HG03097 (cell line): ENCODE results near the gene GALNT14.

Source experiments
- ATAC-seq: cut with Tn5 transposase; IDR thresholded peaks from one replicate; pipeline ENCODE4 v1.9.1; 2021; ENCODE audit not compliant: unreplicated experiment, low FRiP score

The GALNT14 gene

DNA sequence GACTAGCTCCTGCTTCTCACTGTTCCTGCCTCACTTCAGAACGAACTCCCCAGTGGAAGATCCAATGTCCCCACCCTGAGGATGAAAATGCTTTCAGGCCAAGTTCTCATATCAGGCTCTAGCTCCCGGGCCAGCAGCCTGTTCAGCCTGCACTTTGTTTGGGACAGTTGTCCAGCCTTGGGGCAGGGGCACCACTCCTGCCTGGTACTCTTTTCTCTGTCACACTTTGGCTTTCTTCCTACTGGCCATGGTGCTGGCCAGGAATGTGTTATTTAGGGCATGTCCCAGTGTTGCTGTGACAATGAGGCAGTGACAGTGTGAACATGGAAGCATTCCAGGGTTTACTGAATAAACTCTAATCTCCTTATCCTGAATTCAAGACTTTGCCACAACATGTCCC, 154.1 kb downstream of the GALNT14 start:
- ATAC-seq: no peak

DNA sequence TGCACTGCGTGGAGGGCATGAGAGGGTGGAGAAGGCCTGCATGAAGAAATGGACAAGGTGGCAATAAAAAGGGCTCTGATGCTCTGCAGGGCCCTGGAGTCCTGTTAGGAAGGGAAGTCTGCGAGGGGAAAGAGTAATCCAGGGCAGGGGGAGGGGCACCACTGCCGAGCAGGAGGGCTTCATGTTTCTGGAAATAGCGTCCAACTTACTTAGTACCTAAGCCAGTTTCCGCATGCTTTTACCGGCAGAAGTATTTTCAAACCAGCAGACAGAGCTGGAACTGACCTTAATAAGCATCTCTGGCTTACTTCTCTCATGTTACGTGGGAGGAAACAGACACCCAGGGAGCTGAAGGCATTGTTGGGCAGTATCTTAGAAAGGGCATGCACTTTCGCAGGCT, 156.7 kb downstream of the GALNT14 start:
- no peak for ATAC-seq

DNA sequence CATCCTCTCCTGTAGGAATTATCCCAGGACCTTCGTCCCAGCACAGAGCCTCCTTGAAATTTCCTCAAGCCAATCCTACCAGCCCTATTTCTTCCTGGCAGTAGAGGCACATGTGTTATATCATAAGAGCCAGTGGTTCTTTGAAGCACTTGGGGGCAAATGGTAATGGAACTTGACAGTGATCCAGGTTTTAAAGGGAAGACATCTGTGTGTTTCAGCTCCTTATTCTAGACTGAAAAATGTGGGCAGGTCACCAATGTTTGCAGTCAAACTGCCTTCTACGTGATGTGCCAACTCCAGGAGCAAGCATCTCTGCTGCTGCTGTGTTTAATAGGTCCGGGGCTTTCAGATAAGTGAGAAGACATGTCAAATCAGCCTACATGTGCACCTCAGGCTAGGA, 157.1 kb downstream of the GALNT14 start:
- ATAC-seq: no peak

DNA sequence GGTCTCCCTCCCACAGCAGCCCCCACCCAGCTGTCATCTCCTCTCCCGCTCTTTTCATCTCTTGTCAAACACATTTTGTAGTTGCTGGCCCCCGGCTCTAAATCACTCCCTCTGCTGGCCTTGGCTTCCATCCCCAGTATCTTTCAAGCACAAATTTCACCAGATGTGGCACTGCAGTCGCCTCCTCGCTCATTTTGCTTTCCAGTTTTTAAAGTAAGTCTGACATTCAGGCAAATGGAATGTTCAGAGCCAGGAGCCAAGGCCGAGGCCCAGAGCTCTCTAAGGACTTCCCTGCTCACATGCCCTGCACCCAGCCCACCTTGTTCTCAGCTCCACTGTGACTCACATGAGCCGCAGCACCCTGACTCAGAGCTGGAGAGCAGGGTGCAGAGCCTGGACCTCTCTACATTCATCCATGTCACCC, 158.4 kb downstream of the GALNT14 start:
- no peak for ATAC-seq

DNA sequence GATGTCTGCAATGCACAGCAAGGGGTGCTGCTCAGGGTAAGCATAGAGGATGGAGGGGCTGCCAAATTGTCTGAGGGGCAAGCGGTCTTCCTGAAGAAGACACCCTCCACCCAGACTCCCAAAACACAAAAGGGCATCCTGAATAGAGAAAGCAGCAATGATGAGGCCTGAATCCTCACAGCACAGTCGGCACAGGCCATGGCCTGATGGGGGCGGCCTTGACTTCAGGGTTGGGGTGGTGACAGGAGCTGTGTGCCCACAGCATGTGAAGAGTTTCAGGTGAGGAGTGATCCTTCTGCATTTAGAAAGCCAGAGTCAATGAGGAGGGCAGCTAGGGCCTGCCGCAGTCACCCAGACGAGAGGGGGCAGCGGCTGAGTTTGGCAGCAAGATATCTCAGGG, 159.4 kb downstream of the GALNT14 start:
- ATAC-seq: no peak

DNA sequence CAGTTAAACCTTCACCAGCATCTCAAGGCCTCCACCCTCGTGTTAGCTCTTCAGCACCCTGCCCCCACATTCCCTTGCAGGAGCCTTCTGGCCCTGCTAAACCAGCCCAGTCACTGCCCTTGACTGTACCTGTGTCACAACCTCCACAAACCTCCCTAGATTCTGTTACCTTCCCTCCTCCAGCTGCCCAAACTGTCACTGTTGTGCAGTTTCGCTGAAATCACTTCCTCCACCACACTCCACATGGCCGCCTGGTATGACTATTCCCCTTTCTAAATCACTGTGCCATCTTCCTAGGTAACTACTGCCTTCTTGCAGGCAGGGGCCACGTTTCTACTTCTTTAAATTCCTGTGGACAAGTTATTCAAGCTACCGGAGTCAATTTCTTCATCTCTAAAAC, 160.2 kb downstream of the GALNT14 start:
- no peak for ATAC-seq

DNA sequence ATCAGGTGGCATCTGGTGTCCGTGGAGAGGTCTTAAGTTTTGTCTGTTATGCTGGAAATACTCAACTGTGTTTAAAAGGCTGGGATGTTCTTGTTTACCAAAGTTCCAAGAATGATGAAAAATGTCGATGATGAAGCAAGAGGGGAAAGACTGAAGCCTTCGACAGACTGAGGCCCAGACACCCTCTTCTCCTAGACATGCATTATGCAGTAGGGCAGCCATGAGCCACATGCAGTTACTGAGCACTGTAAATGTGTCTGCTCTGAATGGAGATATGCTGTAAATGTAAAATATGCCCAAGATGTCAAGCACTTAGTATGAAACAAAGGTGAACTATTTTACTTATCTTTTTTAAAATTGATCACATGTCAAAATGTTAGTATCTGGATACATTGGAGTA, 163.1 kb downstream of the GALNT14 start:
- ATAC-seq: no peak

DNA sequence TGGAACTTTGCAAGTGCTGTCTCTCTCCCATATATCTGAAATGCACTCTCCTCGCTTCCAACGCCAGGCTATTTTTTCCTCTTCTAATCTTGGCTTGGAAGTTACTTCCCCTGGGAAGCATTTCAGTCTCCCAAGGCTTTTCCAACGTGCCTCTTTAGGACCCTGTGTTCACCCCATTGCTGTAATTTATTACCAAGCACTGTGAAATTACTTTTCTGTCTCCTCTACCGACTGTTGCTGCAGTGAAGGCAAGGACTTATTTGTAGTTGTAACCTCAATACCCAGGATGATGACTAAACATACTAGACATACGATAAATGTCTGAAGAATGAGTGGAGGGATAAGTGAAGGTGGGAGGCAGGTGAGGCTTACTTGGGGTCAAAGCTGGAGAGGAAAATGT, 163.7 kb downstream of the GALNT14 start:
- no peak for ATAC-seq

DNA sequence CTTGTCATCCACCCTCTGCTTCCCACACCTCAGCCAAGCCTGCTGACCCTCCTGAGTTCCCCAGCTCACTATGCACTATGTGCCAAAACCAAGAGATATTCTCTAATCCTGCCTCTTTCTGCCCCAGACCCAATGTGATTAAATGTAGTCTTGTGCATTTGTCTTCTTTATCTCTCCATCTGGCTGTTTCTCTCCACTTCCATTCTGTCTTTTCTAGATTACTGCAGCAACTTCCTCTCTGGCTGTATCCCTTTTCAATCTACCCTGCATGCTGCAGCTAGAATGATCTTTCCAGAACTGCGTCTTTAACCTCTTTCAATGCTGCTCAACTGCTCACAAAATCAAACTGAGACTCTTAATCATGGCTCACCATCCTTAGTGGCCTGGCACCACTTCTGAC, 164.1 kb downstream of the GALNT14 start:
- ATAC-seq: no peak

DNA sequence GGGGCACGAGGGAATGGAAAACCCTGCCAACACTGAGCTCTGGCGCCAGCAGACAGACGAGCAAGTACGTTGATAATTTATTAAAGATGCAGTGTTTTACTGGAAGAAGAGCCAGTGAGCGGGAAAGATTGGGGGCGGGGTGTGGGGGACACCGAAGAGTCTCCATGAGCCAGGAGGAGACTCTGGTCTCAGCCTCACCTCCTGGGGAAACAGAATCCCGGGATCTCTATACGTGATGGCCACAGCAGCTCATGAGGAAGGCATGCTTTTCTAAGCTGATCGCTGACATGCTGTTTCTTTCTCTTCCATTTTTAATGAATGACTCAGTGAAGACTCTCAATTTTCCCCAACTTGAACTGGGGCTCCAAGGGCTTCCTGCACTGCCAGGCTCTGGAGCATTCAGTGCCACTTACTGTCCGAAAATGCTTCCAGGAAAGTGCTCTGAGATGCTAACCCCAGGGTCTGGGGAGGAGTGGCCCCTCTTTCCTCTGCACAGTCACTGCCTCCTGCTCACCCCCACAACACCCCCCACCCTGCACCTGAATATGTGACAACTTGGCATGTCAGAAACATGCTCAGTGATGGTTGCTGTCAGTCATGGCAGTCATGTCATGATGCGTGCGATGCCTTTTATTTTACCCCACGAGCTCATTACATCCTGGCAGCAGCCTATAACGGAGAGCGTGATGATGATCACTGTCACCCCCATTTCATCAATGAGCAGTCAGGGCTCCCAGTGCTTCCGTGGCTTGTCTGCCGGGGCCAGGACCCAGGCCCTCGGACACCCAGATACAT, 166.8 kb downstream of the GALNT14 start:
- ATAC-seq: no peak

DNA sequence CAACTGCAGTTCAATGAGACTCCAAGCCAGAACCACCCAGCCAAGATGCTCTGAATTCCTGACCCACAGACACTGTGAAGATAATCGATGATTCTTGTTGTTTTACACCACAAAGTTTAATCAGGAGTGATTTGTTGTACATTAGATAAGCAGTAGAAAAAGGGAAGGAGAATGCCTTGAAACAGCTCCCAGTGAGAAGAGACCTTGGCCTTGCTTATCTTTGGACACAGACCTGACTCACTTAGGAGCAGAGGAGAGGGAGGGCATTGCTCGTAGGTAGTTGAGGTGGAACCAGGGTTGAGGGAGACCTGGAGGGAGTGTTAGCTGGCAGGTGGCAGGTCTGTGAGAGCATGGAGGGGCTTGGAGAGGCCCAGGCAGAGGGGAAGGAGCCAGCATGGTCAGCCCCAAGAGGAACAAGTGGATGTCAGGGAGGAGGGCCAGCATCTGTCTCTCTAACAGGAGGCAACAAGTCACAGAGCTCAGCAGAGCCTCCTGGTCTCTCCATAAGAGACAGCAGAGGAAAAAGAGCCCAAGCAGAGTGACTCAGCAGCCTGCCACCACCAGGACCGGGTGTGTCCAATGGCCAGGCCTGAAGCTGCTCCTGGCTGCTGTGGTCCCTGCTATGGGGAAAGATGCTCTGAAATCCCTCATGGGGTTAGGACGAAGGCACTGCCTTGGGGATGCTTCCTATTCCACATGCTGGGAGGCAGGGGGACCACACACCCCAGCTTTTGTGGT, 169.4 kb downstream of the GALNT14 start:
- no peak for ATAC-seq

DNA sequence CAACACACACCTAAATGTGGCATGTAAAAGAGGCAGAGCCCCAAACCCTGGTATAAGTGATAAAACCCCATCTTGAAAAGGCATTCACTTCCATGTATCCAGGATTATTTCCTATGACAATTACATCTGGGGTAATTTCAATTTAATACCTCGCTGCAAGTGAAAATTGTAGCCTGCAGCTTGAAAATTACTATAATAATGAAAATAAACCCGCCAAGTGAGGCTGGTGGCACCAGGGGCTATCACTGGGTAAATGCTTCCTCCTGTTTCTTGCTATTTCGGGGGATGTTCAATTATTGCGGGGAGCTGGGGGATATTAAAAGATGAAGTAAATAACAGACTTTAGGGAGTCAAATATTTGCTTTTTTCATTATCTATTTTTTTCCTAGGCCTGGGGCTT, 171.5 kb downstream of the GALNT14 start:
- no peak for ATAC-seq

DNA sequence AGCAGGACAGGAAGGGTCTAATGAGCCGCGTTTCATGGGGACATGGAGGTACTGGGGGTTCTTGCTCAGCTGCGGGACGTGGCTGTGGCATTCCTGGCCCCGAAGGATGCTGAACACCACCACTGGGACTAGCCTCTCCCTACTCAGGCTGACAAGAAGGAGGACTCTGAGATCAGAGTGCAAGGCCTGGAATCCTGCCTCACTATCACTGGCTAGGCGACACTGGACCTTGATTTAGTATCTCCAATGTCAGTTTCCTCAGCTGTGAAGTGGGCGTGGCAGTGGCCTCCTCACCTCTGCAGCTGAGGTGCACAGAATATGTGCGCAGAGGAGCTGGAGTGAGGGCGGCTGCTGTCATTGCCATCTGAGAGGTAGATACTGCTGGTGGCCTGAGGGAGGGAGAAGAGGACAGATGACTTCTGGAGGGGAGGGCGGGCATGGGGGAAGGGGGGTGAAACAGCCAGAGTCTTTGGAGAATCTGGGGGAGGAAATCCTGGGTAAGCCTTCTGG, 173.2 kb downstream of the GALNT14 start:
- no peak for ATAC-seq

DNA sequence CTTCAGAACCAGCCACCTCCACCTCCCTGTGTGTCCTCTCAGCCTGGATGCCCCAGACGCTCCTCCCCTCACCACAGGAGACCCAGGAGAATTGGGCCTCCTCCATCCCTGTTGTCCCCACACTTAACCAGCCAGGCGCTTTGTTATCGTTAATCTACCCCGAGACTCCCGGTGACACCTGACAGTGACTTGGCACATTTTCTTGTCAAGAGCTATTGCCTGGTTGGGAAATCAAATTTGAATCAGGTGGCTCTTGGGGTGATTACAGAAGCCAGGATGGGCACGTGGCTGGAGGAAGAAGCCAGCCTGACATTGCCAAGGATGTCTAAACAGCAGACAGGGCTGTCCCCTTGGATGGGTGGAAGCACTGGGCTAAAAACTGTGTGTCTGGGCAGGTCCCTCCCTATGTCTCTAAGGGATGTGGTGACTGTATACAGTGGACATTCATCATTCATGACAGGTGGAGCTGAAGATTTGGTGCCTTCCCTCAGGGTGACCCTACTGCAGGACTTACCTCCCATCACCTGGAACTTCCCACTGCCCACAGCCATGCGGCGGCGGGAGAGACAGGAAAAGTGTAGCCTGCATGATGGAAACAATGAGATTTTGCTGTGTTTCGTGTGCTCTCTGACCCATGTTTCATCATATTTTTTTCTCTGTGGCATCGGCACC, 173.8 kb downstream of the GALNT14 start:
- no peak for ATAC-seq

DNA sequence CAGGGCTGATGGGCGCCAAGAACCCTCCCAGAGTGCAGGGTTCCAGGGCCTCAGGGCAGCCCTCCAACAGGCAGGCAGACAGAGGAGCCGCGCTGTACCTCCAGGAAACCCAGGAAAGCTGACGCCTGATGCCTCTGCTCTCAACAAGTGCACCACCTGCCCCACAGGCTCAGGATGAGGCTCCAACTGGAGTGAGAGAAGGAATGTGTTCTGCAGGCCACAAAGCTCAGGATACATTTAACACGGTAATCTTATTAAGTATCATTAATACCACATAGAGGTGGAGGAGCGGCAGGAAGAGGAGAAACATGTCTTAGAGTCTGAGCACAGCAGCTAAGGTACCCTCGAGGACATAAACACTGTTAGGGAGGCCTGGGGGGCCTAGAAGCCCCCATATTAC, 175.1 kb downstream of the GALNT14 start:
- ATAC-seq: no peak

DNA sequence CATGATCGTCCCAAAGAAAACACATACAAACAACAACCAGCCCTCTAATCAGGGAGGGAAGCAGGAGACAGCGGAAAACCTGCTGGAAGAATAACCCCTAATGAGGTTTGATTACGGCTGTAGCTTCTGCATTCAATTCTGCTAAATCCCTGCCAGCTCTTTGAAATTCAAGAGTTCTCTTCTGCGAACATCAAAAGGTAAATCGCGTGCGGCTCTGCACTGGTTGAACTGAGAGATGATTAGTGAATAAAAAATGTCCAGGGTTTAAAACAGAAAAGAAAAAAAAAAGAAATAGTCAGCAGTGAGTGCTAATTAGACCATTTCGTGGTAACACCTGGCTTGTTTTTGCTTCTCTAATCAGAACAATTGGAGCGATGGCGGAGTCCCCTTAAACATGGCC, 178.0 kb downstream of the GALNT14 start:
- ATAC-seq: no peak

DNA sequence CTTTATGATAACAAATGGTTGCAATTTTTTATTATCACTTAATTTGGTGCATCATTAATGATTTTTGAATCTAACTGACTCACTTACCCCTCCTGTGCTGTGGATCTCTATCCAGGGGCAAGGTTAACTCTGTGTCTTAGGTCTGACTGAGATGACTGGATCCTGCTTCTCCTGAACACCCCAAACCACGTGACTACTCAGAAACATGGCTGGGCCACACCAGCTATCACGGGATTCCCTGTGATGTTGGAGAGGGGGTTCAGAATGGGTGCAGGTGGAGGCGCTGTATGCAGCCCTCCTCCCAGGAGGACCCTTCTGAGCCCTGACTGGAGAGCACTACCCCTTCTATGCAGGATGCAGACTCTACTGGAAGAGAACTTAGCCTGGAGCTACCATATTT, 178.6 kb downstream of the GALNT14 start:
- no peak for ATAC-seq

DNA sequence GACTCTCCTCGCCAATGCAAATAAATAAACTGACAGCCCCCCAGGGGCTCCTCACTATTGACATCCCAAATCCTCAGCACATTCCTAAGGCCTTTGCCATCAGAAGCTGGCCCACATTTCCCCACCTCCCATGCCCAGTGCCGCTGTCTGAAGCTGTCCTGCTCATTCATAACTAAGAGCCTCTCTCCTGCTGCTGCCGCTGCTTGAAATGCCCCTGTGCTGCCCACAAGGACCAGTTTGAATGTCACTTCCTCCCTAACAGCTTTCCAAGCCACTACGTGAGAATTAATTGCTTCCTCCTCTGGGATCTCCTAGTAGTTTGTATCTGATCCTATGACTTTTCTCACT, 179.3 kb downstream of the GALNT14 start:
- no peak for ATAC-seq

DNA sequence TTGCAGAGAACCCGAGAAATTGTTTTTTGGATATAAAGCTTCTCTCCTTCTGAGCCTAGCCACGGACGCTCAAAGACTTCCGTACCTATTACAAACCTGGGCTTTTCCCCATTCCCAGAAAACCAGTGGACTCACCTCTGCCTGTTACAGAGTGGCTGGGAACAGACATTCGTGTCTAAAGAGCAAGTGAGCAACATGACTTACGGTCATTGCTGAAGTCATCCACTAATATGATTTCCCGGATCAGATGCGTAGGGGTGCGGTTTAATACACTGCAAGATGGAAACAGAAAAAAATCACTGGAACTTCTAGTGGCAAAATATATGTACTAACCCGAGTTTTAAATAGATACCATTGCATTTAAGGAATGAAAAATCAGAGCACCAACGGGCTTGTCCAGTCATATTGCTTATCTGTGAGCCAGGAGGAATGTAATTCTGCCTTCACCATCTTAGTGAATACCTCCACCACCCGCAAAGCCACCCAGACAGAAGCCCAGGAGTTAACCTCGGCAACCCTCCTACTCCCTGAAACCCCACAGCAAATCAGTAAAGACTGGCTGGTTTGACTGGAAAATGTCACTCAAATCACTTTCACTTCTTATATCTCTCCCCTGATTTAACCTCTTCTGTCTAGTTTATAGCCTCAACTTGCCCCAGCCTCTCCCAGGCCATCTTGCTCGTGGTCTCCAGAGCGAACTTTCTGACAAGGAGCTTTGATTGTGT, 179.9 kb downstream of the GALNT14 start:
- ATAC-seq: no peak

DNA sequence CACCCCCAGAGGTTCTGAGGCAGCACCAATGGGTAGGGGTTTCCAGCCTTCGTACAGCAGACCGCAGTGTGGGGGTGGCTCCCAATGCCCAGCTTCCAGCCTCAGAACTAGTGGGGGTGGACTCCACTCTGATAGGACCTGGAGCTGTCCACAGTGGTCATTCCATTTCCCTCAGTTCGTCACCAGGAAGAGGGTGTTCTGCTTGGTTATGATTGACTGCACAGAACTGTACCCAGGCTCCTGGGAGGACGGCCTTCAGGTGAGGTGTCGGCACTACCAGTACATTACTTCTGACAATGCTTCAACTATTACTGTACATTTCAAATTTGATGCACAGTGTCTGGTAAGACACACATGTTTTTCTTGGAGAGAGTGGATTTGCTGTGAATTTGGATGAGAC, 180.6 kb downstream of the GALNT14 start:
- no peak for ATAC-seq

DNA sequence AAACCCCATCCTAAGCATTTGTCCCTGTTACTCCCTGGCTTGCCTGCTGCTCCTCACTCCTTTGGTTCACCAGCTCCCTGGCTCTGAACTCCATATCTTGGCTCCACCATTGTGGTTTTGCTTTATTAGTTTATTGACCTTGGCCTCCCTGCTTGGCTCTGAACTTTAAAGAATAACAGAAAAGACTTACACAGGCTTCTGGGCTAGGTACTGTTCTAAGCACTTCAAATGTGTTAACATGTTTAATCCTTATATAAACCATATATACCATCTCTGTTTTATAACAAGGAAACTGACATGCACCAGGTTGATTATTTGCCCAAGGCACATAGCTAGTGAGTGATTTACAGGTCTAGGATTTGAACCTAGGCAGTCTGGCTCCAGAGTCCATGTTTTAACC, 181.2 kb downstream of the GALNT14 start:
- no peak for ATAC-seq
